ENCODE data around the gene ZNF799. TPM values are rescaled to one million over a fixed set of nuclear protein-coding genes. Genes with fewer than 3 reads are reported as not detected.
"Not testable (repeated sequence)": the region's sequence is repeated elsewhere in the genome, so short reads cannot be mapped to it uniquely, and the experiment has no call there.

The ZNF799 gene
- total RNA-seq, 1 donor = 3.8 TPM

DNA sequence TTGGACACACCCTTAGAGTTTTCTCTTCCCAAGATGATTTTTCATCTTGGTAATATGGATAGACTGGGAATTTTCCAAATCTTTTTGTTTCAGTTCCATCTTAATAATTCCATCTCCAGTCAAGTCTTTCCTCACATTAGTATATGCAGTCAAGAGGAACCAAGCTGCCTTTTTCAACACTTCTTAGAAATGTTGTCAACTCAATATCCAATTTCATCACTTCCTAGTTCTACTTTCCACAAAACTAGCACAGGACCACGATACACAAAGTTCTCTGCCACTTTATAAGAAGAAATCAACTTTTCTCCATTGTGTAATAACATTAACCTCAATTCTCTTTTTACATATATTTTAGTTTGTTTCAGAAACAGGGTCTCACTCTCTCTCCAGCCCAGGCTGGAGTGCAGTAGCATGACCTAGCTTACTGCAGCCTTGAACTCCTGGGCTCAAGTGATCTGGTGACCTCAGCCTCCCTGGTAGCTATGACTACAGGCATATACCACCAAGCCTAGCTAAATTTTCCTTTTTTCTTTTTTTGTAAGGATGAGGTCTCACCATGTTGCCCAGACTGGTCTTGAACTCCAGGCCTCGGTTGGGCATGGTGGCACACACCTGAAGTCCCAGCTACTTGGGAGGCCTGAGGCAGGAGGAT is 24.3 kb upstream of the ZNF799 start:
- TF ChIP-seq, protein P1, sequence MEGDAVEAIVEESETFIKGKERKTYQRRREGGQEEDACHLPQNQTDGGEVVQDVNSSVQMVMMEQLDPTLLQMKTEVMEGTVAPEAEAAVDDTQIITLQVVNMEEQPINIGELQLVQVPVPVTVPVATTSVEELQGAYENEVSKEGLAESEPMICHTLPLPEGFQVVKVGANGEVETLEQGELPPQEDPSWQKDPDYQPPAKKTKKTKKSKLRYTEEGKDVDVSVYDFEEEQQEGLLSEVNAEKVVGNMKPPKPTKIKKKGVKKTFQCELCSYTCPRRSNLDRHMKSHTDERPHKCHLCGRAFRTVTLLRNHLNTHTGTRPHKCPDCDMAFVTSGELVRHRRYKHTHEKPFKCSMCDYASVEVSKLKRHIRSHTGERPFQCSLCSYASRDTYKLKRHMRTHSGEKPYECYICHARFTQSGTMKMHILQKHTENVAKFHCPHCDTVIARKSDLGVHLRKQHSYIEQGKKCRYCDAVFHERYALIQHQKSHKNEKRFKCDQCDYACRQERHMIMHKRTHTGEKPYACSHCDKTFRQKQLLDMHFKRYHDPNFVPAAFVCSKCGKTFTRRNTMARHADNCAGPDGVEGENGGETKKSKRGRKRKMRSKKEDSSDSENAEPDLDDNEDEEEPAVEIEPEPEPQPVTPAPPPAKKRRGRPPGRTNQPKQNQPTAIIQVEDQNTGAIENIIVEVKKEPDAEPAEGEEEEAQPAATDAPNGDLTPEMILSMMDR (IDR thresholded peaks at IDR 0.05; ENCODE audit: insufficient read depth, low read length) = no peak
- no peak for DNase-seq (ENCODE audit: low read depth)
- H3K4me3 ChIP-seq (ENCODE audit: low read depth, low read length) = no peak overlapping the region

DNA sequence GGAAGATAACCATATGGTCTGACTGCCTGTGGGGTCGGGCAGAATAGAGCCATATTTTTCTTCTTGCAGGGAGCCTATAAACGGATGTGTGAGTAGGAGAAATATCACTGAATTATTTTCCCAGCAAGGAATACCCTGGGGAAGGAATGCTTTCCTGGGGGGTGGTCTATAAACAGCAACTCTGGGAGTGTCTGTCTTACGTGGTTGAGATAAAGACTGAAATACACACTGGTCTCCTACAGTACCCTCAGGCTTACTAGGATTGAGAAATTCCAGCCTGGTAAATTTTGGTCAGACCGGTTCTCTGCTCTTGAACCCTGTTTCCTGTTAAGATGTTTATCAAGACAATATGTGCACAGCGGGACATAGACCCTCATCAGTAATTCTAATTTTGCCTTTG is 16.2 kb upstream of the ZNF799 start:
- not testable (repeated sequence) for DNase-seq (ENCODE audit: low read depth); H3K4me3 ChIP-seq (ENCODE audit: low read depth, low read length)

DNA sequence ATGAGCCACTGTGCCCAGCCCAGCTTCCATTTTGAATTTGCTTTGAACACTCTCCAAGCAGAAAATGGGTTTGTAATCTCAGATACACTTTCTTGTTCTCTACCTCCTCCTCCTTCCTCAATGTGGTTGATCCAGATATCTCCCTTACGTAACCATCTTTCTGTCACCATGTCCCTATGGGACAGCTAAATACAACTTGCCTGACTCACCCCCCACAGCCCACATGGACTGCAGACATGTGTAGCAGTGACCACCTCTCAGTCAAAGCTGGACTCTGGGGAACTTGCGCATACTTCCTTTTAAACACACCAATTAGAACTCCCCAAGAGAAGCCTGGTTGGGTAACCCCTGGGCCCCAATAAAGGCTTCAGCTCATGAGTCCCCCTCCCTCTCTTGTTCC is 10.8 kb upstream of the ZNF799 start:
- TF ChIP-seq, protein P1 (IDR thresholded peaks at IDR 0.05; ENCODE audit: insufficient read depth, low read length) = no peak
- no peak for DNase-seq (ENCODE audit: low read depth)
- no peak overlapping the region for H3K4me3 ChIP-seq (ENCODE audit: low read depth, low read length)

DNA sequence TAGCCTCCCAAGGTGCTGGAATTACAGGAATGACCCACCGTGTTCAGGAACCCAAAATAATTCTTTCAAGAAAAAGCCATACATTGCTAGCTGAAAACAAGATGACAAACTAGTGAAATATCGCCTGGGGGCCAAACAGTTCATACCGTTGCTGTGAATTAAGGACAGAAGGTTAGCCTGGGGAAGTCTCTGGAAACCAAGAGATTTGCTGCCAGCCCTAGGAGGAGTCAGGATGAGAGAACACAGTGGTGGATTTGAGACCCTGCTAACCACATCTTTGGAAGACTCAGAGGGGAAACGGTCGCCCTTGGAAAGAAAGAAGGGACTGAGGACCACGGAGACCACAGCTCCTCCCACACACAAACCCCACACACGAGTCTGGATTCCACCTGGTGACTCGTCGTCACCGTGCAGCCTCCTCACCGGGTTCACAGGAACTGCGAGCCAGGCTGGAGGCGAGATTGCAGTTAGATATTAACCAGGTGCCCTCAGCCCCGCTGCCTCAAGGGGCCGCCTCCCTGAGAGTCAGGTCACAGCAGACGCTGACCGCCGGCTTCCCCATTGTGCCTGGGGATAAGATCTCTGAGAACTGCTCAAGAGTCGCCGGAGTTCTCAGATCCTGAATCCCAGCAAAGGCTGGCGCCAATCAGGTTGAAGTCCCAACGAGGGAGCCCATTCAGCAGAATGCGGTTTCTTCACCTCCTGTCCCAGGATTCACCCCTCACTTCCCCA is 1.0 kb downstream of the ZNF799 start:
- peak; percentile 18 for DNase-seq (ENCODE audit: low read depth)

DNA sequence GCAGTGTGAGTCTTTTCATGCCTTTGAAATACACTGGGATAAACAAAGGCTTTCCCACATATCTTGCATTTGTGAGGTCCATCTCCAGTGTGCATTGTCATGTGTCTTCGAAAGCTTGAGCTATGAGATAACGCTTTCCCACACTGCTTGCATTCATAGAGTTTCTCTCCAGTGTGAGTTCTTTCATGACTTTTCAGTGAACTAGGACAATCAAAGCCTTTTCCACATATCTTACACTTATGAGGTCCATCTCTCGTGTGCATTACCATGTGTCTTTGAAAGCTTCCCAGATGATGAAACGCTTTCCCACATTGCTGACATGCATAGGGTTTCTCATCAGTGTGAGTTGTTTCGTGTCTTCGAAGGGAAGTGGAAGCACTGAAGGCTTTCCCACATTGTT is 9.9 kb downstream of the ZNF799 start:
- H3K4me3 ChIP-seq (ENCODE audit: low read depth, low read length); DNase-seq (ENCODE audit: low read depth): not testable (repeated sequence)

More for the DNA sequence above, 1.0 kb downstream of the ZNF799 start:
- H3K4me3 ChIP-seq (ENCODE audit: low read depth, low read length) = peak overlapping the region; percentile 79

DNA sequence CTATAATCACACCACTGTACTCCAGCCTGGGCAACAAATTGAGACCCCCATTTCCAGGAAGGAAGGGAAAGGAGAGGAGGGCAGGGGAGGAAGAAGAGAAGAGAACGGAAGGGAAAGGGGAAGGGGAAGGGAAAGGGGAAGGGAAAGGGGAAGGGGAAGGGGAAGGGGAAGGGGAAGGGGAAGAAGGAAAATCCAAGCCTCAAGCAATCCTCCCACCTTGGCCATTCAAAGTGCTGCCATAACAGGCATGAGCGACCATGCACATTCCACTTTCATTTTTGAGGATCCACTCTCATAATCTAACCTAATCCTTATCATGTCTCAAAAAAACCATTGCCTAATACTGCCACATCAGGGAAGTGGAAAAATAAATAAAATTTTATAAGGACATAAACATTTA is 14.7 kb downstream of the ZNF799 start:
- not testable (repeated sequence) for H3K4me3 ChIP-seq (ENCODE audit: low read depth, low read length); DNase-seq (ENCODE audit: low read depth)

DNA sequence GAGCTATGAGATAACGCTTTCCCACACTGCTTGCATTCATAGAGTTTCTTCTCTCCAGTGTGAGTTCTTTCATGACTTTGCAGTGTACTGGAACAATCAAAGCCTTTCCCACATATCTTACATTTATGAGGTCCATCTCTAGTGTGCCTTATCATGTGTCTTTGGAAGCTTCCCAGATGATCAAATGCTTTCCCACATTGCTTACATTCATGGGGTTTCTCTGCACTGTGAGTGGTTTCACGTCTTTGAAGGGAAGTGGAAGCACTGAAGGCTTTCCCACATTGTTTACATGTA is 20.7 kb downstream of the ZNF799 start:
- TF ChIP-seq, protein P1 (IDR thresholded peaks at IDR 0.05; ENCODE audit: insufficient read depth, low read length) = no peak
- DNase-seq (ENCODE audit: low read depth) = no peak
- no peak overlapping the region for H3K4me3 ChIP-seq (ENCODE audit: low read depth, low read length)

DNA sequence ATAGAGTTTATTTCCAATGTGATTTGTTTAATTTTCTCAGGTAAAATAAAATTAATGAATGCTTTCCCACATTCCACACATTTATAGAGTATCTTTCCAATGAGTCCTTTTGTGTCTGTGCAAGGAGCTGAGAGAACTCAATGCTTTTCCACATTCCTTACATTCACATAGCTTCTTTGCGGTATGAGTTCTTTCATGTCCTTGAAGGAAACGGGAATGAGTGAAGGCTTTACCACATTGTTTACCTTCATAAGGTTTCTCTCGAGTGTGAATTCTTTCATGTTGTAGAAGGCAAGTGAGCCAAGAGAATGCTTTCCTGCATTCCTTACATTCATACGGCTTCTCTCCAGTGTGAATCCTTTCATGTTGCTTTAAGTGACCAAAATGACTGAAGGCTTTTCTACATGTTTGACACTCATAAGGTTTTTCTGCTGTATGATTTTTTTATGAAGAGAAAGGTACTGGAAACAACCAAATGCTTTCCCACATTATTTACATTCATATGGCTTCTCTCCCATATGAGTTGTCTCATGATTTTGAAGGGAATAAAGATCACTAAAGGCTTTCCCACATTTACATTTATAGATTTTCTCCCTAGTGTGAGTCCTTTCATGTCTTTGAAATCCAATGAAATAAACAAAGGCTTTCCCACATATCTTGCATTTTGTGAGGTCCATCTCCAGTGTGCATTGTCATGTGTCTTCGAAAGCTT is 21.2 kb downstream of the ZNF799 start:
- H3K4me3 ChIP-seq (ENCODE audit: low read depth, low read length) = no peak overlapping the region
- TF ChIP-seq, protein P1 (IDR thresholded peaks at IDR 0.05; ENCODE audit: insufficient read depth, low read length) = no peak
- DNase-seq (ENCODE audit: low read depth) = no peak

DNA sequence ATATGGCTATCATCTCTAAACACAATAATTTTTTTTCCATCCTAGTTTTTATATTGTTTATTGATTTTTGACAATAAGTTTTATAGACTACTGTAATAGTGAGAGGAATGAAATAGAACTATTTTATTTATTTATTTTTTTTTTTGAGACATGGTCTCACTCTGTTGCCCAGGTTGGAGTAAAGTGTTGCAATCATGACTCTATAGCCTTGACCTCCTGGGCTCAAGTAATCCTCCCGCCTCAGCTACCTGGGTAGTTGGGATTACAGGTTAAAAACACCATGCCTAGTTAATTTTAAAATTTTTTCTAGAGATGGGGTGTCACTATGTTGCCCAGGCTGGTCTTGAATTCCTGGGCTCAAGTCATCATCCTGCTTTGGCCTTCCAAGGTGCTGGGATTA is 27.0 kb downstream of the ZNF799 start:
- TF ChIP-seq, protein P1 (IDR thresholded peaks at IDR 0.05; ENCODE audit: insufficient read depth, low read length) = no peak

More for the DNA sequence above, 27.0 kb downstream of the ZNF799 start:
- no peak overlapping the region for H3K4me3 ChIP-seq (ENCODE audit: low read depth, low read length)
- DNase-seq (ENCODE audit: low read depth) = no peak

All from fibroblast of the aortic adventitia (primary cell).